ENCODE measurements around the gene JMJD4.

JMJD4 gene

DNA sequence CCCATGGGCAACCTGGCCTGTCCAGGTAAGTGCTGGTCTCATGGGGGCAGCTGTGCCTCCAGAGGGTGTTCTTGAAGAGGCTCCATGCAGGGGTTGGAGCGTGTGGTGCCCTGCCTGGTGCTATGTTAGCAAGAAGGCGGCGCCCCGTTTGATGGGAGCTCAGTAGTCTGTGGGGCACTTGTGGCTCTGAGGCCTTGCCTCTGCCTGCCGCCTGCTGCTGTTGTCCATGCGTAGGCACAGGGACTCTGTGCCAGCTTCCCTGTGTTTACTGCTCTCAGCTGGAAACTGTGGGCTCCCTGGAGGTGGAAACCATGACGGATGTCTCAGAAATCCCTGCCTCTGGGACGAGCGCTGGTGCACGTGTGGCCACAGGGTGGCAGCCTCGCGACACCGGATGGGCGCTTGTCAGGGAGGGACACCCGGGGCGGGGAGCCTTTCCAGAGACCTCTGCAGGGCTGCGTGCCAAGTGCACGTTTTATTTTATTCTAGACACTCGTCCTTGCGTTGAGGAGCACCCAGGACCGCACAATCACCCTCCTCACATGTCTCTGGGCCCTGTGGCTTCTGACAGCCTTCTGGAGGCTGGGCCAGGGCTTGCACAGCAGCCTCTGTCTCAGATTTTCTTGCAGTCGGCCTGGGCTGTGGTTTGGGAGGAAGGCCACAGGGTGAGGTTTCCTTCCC lies 27.3 kb upstream of the JMJD4 start:
- peak; percentile 99 for TF ChIP-seq CTCF (IDR thresholded peaks at IDR 0.05)

GRCh38 chr1:227761621-227762230 lies 26.6 kb upstream of the JMJD4 start:
- no peak for TF ChIP-seq CTCF (IDR thresholded peaks at IDR 0.05)

DNA sequence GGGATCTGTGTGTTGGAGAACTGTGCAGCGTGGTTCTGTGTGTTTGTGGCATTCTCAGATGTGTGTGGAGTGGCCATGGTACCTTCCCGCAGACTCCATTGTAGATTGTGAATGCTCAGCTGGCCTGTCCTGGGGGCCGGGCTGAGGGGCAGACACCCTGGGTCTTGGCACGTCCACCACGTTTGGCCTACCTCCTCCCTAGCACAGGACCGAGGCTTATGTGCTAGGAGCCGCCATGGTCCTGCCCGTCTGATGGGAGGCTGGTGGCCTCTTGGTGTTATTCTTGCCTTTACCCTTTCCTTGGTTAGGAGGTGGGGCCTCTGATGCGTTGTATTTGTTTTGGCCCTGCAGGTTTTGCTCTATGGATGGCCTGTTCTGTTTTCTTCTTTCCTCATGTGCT lies 25.3 kb upstream of the JMJD4 start:
- TF ChIP-seq CTCF (IDR thresholded peaks at IDR 0.05), result no peak

DNA sequence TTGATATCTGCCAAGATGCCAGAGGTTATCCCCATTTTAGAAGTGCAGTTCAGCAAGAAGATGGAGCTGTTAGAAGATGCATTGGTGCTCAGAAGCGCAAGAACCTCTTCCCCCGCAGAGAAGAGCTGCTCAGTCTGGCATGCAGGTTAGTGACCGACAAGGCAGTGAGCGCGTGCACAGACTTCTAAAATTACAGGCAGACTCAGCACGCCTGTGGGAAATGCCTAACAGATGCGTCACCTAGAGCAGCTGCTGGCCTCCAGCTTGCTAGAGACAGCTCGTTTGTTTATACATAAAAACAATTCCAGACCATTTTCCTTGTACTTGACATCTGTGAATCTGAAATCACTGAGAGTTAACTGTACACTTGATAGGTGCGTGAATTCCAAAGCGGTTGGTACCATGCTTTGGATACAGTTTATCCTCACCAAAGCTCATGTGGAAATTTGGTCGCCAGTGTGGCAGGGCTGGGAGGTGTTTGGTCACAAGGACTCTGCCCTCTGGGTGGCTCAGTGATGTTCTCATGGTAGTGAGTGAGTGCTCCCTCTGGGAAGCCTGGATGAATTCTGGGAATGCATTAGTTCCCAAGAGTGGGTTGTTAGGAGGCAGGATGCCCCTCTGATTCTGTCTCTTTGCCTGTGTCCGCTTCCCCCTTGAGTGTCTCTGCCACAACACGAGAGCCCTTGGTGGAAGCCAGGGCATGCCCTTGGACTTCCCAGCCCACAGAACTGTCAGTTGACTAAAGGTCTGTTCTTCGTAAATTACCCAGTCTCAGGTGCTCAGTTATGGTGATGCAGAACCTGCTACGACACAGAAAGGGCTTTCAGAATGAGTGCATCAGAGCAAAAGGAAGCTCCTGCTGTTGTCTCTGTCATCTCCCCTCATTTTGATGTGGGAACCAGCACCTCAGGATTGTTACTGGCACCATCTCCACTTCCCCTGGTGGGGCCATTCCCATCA lies 24.5 kb upstream of the JMJD4 start:
- TF ChIP-seq CTCF (IDR thresholded peaks at IDR 0.05), result no peak

DNA sequence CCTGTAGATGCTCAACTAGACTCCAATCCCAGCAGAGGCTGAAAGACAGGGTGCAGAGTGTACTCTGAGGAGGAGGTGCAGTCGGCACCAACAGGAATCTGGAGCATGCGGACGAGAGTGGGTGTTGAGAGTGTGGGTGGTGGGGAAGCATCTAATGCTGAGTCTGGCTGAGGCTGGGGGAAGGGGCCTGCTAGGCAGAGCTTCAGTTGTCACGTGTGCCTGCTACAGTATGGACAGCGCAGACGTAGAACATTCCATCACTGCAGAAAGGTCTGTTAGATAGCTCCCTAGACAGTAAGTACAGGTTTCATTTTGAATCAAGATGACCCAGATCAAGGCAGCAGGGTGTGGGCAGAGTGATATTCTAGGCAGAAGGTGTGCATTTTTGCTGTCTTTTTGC lies 23.3 kb upstream of the JMJD4 start:
- no peak for TF ChIP-seq CTCF (IDR thresholded peaks at IDR 0.05)

- no peak for TF ChIP-seq CTCF (IDR thresholded peaks at IDR 0.05)
These were observed 22.7 kb upstream of the JMJD4 start for GRCh38 chr1:227757781-227758180.

DNA sequence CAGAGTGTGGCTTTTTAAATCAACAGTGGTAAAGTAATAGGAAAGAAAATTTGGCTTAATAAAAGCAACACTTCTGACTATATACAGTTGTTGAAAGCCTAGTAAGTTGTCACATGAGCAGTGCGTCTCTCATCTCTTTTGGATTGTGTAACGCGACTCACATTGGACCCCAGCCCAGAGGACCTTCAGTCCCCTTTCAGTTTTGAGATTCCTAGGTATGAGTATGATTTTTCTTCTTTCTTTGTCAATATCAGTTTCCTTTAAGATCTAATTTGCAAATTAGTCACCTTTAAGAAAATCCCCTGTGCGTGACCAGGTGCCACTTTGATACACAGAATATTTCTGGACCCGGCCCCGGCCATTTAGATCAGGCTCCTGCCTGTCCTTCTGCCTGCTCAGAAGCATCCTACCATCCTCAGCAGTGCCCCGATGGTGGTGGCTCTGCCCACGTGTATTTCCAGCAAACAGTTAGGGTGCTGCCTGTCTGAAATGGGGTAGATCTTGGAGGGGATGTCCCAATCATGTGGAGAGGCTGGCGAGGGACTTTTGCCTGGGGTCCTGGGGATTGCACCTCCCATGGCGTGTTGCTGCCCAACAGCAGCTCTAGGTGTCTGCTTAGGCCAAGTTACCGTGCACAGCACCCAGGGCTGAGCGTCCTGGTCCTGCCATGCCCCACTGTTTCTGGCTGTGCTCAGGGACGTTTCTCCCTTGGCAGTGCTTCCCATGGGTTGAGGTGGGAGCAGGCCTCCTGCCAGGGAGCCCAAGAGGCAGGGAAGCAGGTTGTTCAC lies 21.3 kb upstream of the JMJD4 start:
- no peak for TF ChIP-seq CTCF (IDR thresholded peaks at IDR 0.05)
